Activated CD8-positive, alpha-beta memory T cell treated with anti-CD3 and anti-CD28 coated beads, Interleukin-2, amount 50 U/mL, for 1 hour (primary cell): ENCODE measurements around the gene ZNF625.
"Not testable (repeated sequence)": the region's sequence is repeated elsewhere in the genome, so short reads cannot be mapped to it uniquely, and the experiment has no call there.

Experiments used
- DNase-seq: peaks from one replicate; pipeline ENCODE4 v3.0.0-alpha.2; 2020; ENCODE audit errors: extremely low read depth

The ZNF625 gene

GRCh38 chr19:12137221-12137940 is 19.2 kb downstream of the ZNF625 start:
- no peak for DNase-seq

DNA sequence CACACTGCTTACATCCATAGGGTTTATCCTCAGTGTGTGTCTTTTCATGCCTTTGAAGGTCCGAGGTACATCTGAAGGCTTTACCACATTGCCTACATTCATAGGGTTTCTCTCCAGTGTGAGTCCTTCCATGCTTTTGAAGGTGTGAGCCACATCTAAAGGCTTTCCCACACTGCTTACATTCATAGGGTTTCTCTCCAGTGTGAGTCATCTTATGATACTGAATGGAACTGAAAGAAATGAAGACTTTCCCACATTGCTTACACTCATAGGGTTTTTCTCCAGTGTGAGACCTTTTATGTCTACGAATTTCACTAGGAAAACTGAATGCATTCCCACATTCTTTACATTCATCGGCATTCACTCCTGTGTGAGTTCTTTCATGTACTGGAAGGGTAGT is 23.5 kb downstream of the ZNF625 start:
- no peak for DNase-seq

- no peak for DNase-seq
Observed at GRCh38 chr19:12126707-12127106, 29.8 kb downstream of the ZNF625 start.

DNA sequence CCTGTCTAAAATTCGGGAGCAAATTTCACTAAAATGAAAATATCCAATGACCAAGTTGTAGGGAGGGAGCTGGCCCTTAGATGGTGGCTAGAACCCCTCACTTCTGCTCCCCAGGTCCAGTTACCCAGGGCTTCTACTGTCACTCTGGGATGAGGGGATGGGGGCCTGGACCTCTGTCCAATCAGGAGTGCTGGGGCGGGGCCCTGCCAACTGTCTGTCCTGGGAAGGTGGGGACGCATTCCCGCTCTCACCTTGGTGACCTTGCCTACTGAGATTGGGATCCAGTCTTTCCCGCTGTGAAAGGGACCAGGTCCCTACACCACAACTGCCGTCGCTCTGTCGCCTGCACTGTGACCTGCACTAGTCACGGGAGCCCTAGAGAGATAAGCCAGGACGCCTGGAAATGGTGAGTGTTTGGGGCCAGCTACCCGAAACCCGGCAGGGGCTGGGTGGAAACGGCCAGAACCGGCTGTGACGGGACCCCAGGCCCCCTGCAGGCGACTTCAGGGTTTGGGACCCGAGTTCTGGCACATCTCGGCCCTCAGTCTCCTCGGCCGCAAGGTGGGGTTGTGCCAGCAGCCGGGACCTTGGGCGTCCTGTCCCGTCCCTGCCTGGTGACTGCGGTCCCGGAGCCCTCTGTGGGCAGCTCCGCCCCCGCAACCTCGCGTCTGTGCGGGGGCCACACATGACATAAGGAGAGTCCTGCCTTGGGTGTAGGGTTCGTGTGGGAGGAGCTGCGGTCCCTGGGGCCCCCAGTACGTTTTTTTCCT is 39.1 kb downstream of the ZNF625 start:
- no peak for DNase-seq

DNA sequence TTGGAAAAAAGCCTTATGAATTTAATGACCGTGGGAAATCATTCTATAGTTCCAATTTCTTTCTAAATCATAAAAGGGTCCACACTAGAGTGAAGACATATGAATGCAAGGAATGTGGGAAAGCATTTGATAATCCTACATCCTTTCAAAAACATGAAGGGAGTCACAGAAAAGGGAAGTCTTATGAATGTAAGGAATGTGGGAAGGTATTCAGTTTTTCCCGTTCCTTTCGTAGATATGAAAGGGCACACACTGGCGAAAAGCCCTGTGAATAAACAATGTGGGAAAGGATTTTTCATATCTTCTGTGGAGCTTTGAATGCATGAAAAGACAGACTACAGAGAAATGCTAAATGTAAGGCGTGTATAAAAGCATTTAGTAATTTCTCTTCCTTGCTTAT is 43.4 kb downstream of the ZNF625 start:
- no peak for DNase-seq

DNA sequence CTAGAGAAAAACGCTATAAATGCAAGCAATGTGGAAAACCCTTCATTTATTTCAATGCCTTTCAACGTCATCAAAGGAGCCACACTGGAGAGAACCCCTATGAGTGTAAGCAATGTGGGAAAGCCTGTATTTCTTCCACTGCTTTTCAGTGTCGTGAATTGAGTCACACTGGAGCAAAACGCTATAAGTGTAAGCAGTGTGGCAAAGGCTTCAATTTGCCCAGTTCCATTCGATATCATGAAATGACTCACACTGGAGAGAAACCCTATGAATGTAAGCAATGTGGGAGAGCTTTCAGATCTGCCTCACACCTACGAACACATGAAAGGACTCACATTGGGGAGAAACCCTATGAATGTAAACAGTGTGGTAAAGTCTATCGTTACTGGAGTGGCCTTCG is 43.8 kb downstream of the ZNF625 start:
- DNase-seq = no peak

DNA sequence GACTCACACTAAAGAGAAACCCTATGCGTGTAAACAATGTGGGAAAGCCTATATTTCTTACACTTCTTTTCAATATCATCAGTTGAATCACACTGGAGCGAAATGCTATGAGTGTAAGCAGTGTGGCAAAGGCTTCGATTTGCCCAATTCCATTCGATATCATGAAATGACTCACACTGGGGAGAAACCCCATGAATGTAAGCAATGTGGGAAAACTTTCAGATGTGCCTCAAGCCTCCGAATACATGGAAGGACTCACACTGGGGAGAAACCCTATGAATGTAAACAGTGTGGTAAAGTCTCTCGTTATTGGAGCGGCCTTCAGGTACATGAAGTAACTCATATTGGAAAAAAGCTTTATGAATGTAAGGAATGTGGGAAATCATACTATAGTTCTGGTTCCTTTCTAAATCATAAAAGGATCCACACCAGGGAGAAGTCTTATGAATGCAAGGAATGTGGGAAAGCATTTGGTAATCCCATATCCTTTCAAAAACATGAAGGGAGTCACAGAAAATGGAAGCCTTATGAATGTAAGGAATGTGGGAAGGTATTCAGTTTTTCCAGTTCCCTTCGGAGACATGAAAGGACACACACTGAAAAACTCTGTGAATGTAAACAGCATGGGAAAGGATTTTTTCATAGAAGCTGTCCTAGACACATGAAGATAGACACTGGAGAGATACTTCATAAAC is 44.4 kb downstream of the ZNF625 start:
- DNase-seq = no peak

- no peak for DNase-seq
Observed at GRCh38 chr19:12111176-12111575, 45.4 kb downstream of the ZNF625 start.

- not testable (repeated sequence) for DNase-seq
Observed at GRCh38 chr19:12103909-12104308, 52.6 kb downstream of the ZNF625 start.

GRCh38 chr19:12098040-12098439 is 58.5 kb downstream of the ZNF625 start:
- DNase-seq = no peak

DNA sequence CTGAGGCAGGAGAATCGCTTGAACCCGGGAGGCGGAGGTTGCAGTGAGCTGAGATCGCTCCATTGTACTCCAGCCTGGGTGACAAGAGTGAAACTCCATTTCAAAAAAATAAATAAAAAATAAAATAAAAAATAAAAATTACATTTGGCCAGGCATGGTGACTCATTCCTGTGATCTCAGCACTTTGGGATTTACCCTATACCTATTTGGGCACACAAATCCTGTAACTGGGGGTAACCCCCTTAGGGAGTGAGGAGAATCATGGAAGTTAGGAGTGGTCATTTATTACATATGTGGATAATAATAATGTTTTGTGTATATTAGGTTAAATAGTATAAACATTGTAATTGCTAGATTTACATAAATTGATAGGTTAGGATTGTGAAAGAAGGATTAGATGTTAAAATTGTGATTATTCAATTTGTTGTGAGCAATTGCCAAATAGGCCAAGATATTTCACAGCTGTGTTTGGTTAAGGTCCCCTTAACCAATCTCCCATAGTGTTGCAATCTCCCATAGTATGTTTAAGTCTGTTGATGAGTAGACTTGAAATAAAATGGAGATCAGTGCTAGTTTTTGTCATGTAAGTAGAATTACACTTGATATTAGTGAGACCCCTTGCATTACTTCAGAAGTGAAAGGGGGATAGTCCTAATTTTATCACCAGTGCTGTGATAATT is 61.3 kb downstream of the ZNF625 start:
- no peak for DNase-seq
